WI38 (cell line): ENCODE data around the gene SYPL1.
"Not testable (repeated sequence)": the region's sequence is repeated elsewhere in the genome, so short reads cannot be mapped to it uniquely, and the experiment has no call there.

ENCODE experiments used
- H3K4me3 ChIP-seq: 2 replicates; pipeline ENCODE4 v1.5.1; 2011; ENCODE audit warnings: low read depth, mild to moderate bottlenecking, control low read depth, low read length
- TF ChIP-seq, protein P1 (sequence below): IDR thresholded peaks from 2 replicates; pipeline ENCODE4 v1.5.1; 2012; ENCODE audit warnings: low read depth, mild to moderate bottlenecking, control low read depth, low read length

Gene SYPL1

DNA sequence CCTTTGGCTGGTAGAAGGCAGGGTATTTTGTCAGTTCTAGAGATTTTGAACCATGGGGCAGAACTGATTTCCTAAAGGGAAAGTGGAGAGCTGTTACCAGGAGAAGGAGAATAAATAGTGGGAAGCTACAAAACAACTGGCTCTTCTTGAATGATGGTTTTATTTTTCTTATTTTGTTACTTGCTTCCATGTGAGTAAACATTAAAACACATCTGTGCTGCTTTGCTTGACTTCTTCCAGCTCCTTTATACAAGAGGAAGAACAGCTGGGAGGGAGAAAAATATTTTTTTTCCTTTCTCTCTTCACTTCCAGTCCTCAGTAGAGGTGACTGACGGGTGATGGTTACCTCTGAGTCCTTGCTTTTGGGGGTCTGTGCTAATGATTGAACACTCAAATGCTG is 30.0 kb upstream of the SYPL1 start:
- TF ChIP-seq, protein P1, sequence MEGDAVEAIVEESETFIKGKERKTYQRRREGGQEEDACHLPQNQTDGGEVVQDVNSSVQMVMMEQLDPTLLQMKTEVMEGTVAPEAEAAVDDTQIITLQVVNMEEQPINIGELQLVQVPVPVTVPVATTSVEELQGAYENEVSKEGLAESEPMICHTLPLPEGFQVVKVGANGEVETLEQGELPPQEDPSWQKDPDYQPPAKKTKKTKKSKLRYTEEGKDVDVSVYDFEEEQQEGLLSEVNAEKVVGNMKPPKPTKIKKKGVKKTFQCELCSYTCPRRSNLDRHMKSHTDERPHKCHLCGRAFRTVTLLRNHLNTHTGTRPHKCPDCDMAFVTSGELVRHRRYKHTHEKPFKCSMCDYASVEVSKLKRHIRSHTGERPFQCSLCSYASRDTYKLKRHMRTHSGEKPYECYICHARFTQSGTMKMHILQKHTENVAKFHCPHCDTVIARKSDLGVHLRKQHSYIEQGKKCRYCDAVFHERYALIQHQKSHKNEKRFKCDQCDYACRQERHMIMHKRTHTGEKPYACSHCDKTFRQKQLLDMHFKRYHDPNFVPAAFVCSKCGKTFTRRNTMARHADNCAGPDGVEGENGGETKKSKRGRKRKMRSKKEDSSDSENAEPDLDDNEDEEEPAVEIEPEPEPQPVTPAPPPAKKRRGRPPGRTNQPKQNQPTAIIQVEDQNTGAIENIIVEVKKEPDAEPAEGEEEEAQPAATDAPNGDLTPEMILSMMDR = no peak
- H3K4me3 ChIP-seq = no peak overlapping the region

DNA sequence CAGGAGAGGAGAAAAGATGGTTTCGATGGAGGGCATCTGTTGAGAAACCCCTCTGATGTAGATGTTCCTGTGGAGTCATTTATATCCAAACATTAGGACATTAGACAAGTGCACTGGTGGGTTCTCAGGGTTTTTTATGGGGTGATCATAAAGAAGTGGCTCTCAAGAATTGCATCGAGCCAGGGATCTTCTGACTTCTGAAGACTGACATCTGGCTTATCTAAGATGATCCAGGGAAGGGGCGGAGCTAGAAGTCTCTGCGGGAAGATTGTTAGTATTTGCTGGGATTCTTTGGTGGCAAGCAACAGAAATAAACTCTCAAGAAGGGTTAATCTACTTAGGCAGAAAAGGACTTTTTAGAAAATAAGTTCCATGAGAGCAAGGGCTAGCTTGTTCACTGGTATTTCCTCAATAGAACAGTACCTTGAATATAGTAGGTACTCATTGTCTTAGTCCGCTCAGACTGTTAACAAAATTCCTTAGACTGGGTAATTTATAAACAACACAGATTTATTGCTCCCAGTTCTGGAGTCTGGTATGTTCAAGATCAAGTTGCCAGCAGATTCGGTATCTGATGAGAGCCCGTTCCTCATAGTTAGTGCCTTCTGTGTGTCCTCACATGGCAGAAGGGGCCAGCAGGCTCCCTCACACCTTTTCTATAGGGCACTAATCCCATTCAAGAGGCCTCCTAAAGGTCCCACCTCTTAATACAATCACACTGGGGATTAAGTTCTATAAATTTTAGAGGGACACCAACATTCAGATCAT is 28.5 kb upstream of the SYPL1 start:
- TF ChIP-seq, protein P1 = no peak

GRCh38 chr7:106139265-106140251 is 27.4 kb upstream of the SYPL1 start:
- H3K4me3 ChIP-seq = no peak overlapping the region
- TF ChIP-seq, protein P1 = no peak

More for the DNA sequence above, 28.5 kb upstream of the SYPL1 start:
- H3K4me3 ChIP-seq = no peak overlapping the region

DNA sequence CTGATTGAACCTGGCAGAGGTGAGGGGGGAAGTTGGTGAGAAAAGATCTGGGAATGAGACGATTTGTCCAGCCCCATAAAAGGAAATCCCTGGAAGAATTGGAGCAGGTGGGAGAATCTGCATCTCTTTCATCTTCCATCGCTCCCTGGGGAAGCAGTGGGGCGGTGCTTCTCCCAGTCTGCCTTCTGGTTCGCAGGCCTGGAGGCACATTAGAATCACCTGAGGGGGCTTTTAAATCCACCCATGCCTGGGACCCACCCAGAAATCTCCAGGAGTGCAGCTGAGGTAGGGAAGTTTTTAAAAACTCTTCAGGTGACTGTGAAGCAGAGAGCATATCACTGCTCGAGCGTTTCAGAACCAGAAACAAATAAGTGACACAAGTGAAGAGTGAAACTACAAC is 26.7 kb upstream of the SYPL1 start:
- TF ChIP-seq, protein P1 = no peak
- no peak overlapping the region for H3K4me3 ChIP-seq

DNA sequence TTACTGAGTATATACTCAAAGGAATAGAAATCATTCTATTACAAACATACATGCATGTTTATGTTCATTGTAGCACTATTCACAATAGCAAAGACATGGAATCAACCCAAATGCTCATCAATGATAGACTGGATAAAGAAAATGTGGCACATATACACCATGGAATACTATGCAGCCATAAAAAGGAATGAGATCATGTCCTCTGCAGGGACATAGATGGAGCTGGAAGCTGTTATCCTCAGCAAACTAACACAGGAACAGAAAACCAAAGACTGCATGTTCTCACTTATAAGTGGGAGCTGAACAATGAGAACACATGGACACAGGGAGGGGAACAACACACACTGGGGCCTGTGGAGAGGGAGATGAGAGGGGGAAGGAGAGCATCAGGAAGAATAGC is 26.1 kb upstream of the SYPL1 start:
- not testable (repeated sequence) for H3K4me3 ChIP-seq

DNA sequence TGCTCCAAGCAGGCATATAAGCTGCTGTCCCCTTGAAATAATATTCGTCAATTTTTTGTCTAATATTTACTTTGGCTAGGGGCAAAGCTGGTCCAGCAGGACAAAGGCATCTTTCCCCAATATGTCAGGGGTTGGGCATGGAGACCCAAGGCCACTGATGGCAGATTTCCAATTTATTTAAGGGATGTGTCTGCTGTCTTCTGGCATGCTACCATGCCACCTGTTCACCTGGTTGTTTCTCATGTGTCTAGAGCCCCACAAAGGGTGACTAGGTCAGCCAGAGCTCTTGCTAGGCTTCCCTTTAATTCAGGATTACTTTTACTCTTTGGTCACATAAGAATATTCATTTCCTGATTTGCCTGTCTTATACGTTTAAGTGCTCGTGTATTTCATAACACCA is 22.1 kb upstream of the SYPL1 start:
- TF ChIP-seq, protein P1 = no peak
- H3K4me3 ChIP-seq = no peak overlapping the region

DNA sequence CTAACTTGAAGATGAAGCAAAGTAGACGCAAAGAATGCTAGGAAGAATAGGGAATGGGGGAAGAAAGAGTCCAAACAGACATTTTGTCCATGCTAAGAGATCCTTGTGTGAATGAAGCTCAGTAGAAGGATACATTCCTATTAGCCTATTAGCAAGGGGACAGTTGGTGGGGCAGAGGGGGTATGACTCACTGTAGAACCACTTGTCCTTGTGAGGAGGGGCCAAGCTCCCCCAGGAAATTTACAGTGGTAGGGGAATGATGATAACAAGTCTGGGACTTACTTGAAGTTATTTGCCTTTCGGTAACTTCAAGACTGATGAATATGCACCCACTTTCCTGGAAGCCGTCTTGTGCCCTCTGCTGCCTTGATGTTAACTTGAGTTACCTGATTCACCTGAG is 17.2 kb upstream of the SYPL1 start:
- H3K4me3 ChIP-seq = no peak overlapping the region
- TF ChIP-seq, protein P1 = no peak
